ENCODE data around the gene GLS. TPM values are rescaled to one million over a fixed set of nuclear protein-coding genes. Genes with fewer than 3 reads are reported as not detected.

The GLS gene
- total RNA-seq, 4 donors from 2014 or later: 12.4 to 32.6 (median 21.8) TPM

DNA sequence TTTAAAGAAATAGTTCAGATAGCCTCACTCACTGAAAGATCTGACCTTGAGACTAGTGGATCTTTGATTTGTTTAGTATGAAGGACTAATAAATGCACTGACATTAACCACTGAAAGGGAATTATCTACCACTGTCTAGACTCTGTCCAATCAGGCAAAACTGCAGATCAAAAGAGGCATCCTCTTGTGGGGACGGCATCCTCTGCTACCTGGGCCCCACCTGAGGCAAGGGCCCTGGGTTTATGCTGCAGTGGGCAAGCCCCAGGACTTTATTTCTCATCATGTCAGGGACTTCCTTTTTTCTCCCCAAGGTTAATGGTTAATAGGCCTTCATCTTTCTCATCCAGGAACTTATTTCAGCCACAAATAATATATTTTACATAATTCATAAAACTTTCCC lies 101.1 kb downstream of the GLS start:
- Histone ChIP-seq H3K4me1 (peaks cover 0 to 8% of the 10 kb centered on the region in 2 donors), H3K27ac (no peak overlapping the region)
- intact Hi-C loops (cut with DNase I; ENCODE audit: low total_unique reads): no loop called here

DNA sequence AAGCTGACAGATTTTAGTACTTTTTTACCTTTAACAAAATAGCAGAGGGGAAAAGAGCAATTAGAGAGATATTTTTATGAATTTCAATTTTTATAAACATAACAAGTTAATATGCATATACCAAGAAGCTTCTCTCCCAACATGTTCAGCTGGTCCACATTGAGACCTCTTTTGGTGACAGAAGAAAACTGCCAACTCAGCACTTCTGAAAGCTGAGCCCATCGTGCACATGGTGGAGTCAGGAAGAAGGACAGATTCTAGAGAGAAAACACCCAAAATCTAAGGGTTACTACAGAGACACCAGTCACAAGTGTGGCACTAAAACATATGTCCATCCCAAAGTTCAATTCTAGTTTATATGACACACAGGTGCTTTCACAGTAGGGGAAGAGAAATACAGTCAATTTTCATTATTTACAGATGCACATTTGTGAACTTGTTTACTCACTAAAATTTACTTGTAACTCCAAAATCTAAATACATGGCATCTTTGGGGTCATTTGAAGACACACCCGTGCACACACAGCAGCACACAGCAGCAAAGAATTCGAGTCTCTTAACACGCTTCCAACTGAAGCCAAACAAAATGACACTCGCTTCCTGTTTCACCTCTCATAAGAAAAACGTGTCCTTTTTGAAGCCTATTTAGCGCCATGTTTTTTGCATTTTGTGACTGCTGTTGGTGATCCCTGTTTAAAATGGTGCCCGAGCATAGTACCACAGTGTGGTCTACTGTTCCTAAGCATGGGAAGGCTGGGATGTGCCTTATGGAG lies 101.8 kb downstream of the GLS start:
- peaks cover 0 to 95% of the 10 kb centered on the region in 2 donors for H3K36me3 ChIP-seq
- H3K27me3 ChIP-seq: no peaks in the 10 kb centered on the region
- H3K4me1 ChIP-seq: peaks cover 0 to 7% of the 10 kb centered on the region in 2 donors
- intact Hi-C loops (cut with DNase I; ENCODE audit: low total_unique reads) (no loop called here), in situ Hi-C loops (cut with MboI; ENCODE audit: low sequenced_read_pairs in 4 of 4) (no loop called here)
- no peak overlapping the region for H3K4me3 ChIP-seq
- no peak overlapping the region for H3K27ac ChIP-seq
- ATAC-seq (no peak), DNase-seq (no peak)
- no peaks in the 10 kb centered on the region for H3K9me3 ChIP-seq
- TF ChIP-seq, protein P1, sequence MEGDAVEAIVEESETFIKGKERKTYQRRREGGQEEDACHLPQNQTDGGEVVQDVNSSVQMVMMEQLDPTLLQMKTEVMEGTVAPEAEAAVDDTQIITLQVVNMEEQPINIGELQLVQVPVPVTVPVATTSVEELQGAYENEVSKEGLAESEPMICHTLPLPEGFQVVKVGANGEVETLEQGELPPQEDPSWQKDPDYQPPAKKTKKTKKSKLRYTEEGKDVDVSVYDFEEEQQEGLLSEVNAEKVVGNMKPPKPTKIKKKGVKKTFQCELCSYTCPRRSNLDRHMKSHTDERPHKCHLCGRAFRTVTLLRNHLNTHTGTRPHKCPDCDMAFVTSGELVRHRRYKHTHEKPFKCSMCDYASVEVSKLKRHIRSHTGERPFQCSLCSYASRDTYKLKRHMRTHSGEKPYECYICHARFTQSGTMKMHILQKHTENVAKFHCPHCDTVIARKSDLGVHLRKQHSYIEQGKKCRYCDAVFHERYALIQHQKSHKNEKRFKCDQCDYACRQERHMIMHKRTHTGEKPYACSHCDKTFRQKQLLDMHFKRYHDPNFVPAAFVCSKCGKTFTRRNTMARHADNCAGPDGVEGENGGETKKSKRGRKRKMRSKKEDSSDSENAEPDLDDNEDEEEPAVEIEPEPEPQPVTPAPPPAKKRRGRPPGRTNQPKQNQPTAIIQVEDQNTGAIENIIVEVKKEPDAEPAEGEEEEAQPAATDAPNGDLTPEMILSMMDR (IDR thresholded peaks at IDR 0.05 in 4 of 5, conservative IDR thresholded peaks at IDR 0.05 in 1 of 5): no peak
- TF ChIP-seq POLR2A (IDR thresholded peaks at IDR 0.05): no peak

More for the DNA sequence above, 101.1 kb downstream of the GLS start:
- Histone ChIP-seq H3K27me3 (no peaks in the 10 kb centered on the region), H3K36me3 (peaks cover 0 to 95% of the 10 kb centered on the region in 2 donors), H3K4me3 (no peak overlapping the region), H3K9me3 (no peaks in the 10 kb centered on the region)
- ATAC-seq: no peak
- in situ Hi-C loops (cut with MboI; ENCODE audit: low sequenced_read_pairs in 4 of 4): no loop called here
- no peak for DNase-seq
- TF ChIP-seq, protein P1 (IDR thresholded peaks at IDR 0.05 in 4 of 5, conservative IDR thresholded peaks at IDR 0.05 in 1 of 5): no peak

DNA sequence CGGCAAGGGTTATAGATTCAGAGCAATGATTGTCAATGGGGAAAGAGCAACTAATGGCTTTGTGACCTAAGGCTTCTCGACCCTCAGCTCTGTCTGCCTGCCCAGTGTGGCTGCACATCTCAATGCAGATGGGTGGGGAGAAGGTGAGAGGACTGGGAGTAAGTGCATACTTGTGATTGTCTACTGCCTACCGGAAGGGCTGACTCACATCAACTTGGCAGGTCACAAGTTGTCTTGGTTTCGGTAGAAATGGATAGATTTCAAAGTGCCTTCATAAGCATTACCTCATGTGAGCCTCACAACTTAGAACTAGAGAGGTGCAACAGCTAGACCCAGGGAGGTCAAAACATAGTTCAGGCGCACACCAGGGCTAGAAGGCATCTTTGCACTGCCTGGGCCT lies 104.0 kb downstream of the GLS start:
- Histone ChIP-seq H3K27ac (no peak overlapping the region), H3K36me3 (peaks cover 0 to 95% of the 10 kb centered on the region in 2 donors), H3K9me3 (no peaks in the 10 kb centered on the region), H3K27me3 (no peaks in the 10 kb centered on the region), H3K4me3 (no peak overlapping the region), H3K4me1 (no peaks in the 10 kb centered on the region)
- ATAC-seq (no peak), DNase-seq (no peak)
- in situ Hi-C loops (cut with MboI; ENCODE audit: low sequenced_read_pairs in 4 of 4) (no loop called here), intact Hi-C loops (cut with DNase I; ENCODE audit: low total_unique reads) (no loop called here)
- TF ChIP-seq, protein P1 (IDR thresholded peaks at IDR 0.05 in 4 of 5, conservative IDR thresholded peaks at IDR 0.05 in 1 of 5): no peak
- TF ChIP-seq POLR2A (IDR thresholded peaks at IDR 0.05): no peak

DNA sequence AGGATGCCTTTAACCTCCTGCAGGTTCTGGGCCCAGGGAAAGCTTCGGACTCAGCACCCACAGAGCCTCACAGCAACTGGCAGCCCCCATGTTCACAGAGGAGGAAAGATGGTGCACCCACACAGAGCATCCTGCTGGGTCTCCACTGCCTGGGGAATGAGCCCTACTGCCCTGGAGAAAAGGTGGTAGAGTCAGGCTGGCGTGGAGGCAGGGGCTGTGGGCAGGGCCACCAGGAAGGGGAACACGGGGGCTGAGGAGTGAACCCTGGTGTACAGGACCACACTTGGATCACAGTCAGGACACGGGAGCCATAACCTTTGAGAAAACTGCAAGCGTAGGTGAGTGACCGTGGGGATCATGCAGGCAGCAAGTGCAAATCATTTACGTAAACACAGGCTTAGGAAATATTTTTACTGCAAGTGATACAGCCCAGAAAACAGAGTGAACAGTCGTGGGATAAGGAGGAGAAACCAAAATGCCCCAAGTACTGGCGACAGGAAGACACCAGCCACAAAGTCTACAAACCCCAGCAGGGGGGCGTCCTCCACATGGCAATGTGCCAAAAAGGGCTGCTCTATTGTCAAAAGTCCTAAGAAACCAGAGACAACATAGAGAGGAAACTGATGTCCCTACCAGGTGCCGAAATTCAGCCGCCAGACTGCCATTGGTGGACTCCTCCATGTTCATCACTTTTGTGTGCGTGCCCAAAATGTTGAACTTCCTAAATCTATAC lies 105.8 kb downstream of the GLS start:
- DNase-seq: no peak
- H3K36me3 ChIP-seq: peaks cover 0 to 97% of the 10 kb centered on the region in 2 donors

More for the DNA sequence above, 105.8 kb downstream of the GLS start:
- TF ChIP-seq POLR2A (IDR thresholded peaks at IDR 0.05): no peak
- TF ChIP-seq, protein P1 (IDR thresholded peaks at IDR 0.05 in 4 of 5, conservative IDR thresholded peaks at IDR 0.05 in 1 of 5): no peak
- in situ Hi-C loops (cut with MboI; ENCODE audit: low sequenced_read_pairs in 4 of 4): no loop called here
- H3K4me1 ChIP-seq: peaks cover 0 to 4% of the 10 kb centered on the region in 2 donors
- no peaks in the 10 kb centered on the region for H3K27me3 ChIP-seq
- intact Hi-C loops (cut with DNase I; ENCODE audit: low total_unique reads): no loop called here
- H3K9me3 ChIP-seq: no peaks in the 10 kb centered on the region
- no peak overlapping the region for H3K27ac ChIP-seq
- H3K4me3 ChIP-seq: no peak overlapping the region
- ATAC-seq: no peak

All from gastrocnemius medialis (tissue), 4 donors.